Activated B cell treated with CpG ODN at 0.5 μM for 24 hours (primary cell): Measurements from ENCODE around the gene IGF1R. TPM values are rescaled to one million over a fixed set of nuclear protein-coding genes. Genes with fewer than 3 reads are reported as not detected.

Experiments used
- ATAC-seq: fragments of 200-7000 bp; cut with Tn5 transposase; one replicate; pipeline ENCODE4 v1.10.0; 2021; ENCODE audit warnings: low read depth, mild to moderate bottlenecking, moderate library complexity
- CTCF ChIA-PET: fragments of 350-600 bp; sonication (Branson Sonifier 250); formaldehyde crosslinking; loops from one replicate; lab custom pipeline; 2021; ENCODE audit warnings: antibody characterized with exemption; lab: Charles Lee
- POLR2A ChIA-PET: fragments of 350-600 bp; sonication (Branson Sonifier 250); formaldehyde crosslinking; loops from one replicate; lab custom pipeline; 2021; ENCODE audit warnings: antibody characterized with exemption; lab: Charles Lee
- DNase-seq: peaks from one replicate; pipeline ENCODE4 v3.0.0; 2022
- H3K27ac Mint-ChIP-seq: one replicate; pipeline ENCODE4 v1.8.0; 2020; ENCODE audit warnings: mixed read lengths
- H3K27me3 Mint-ChIP-seq: one replicate; pipeline ENCODE4 v1.8.0; 2021; ENCODE audit warnings: mixed read lengths
- H3K36me3 Mint-ChIP-seq: one replicate; pipeline ENCODE4 v1.8.0; 2021; ENCODE audit warnings: low read depth, mixed read lengths
- H3K4me1 Mint-ChIP-seq: one replicate; pipeline ENCODE4 v1.8.0; 2021; ENCODE audit warnings: mixed read lengths
- H3K4me3 Mint-ChIP-seq: one replicate; pipeline ENCODE4 v1.8.0; 2020; ENCODE audit warnings: mild to moderate bottlenecking, mixed read lengths
- H3K9me3 Mint-ChIP-seq: one replicate; pipeline ENCODE4 v1.8.0; 2020; ENCODE audit warnings: mixed read lengths
- CTCF ChIP-seq: fragments of 200-600 bp; IDR thresholded peaks from one replicate; pipeline ENCODE4 v1.8.0; 2022; ENCODE audit warnings: antibody characterized with exemption, mild to moderate bottlenecking
- intact Hi-C: fragments of 100-400 bp; cut with micrococcal nuclease; formaldehyde crosslinking; loops from one replicate; pipeline ENCODE4 v1.15.1; 2024
- total RNA-seq: library from RNA; stranded (reverse); gene quantifications from 2 replicates; pipeline ENCODE4 v1.2.3, GENCODE V29; 2022

The IGF1R gene
- total RNA-seq, 1 donor from 2014 or later: 6.7 TPM

- Mint-ChIP-seq H3K27ac (no peak overlapping the region), H3K36me3 (no peaks in the 10 kb centered on the region), H3K9me3 (no peaks in the 10 kb centered on the region), H3K27me3 (no peaks in the 10 kb centered on the region), H3K4me3 (no peak overlapping the region), H3K4me1 (no peaks in the 10 kb centered on the region)
- POLR2A ChIA-PET: no interaction called here
- ATAC-seq: no peak
- intact Hi-C loops: no loop called here
- DNase-seq: no peak
- TF ChIP-seq CTCF: no peak
- CTCF ChIA-PET: no interaction called here
Measured at GRCh38 chr15:98815207-98815606, 166.9 kb downstream of the IGF1R start.

GRCh38 chr15:98817745-98818144 lies 169.4 kb downstream of the IGF1R start:
- TF ChIP-seq CTCF: no peak
- H3K27ac Mint-ChIP-seq: no peak overlapping the region
- H3K27me3 Mint-ChIP-seq: no peaks in the 10 kb centered on the region
- no peaks in the 10 kb centered on the region for H3K4me1 Mint-ChIP-seq
- H3K9me3 Mint-ChIP-seq: no peaks in the 10 kb centered on the region
- no peaks in the 10 kb centered on the region for H3K36me3 Mint-ChIP-seq
- POLR2A ChIA-PET: no interaction called here
- ATAC-seq: no peak
- no peak overlapping the region for H3K4me3 Mint-ChIP-seq
- intact Hi-C loops: no loop called here
- CTCF ChIA-PET: no interaction called here
- no peak for DNase-seq

GRCh38 chr15:98823012-98823458 lies 174.7 kb downstream of the IGF1R start:
- Mint-ChIP-seq H3K27me3 (no peaks in the 10 kb centered on the region), H3K4me3 (no peak overlapping the region), H3K4me1 (no peaks in the 10 kb centered on the region), H3K36me3 (no peaks in the 10 kb centered on the region), H3K27ac (no peak overlapping the region), H3K9me3 (no peaks in the 10 kb centered on the region)
- ChIA-PET CTCF (no interaction called here), POLR2A (no interaction called here)
- DNase-seq (no peak), ATAC-seq (no peak)
- no peak for TF ChIP-seq CTCF
- intact Hi-C loops: no loop called here

GRCh38 chr15:98823616-98824015 lies 175.3 kb downstream of the IGF1R start:
- Mint-ChIP-seq H3K4me3 (no peak overlapping the region), H3K27ac (no peak overlapping the region), H3K4me1 (no peaks in the 10 kb centered on the region), H3K27me3 (no peaks in the 10 kb centered on the region), H3K36me3 (no peaks in the 10 kb centered on the region), H3K9me3 (peaks cover 3% of the 10 kb centered on the region)
- no peak for TF ChIP-seq CTCF
- no peak for DNase-seq
- ChIA-PET POLR2A (no interaction called here), CTCF (no interaction called here)
- ATAC-seq: no peak
- intact Hi-C loops: no loop called here

- DNase-seq (no peak), ATAC-seq (no peak)
- H3K27me3 Mint-ChIP-seq: no peaks in the 10 kb centered on the region
- H3K4me3 Mint-ChIP-seq: no peak overlapping the region
- peaks cover 8% of the 10 kb centered on the region for H3K9me3 Mint-ChIP-seq
- ChIA-PET POLR2A (no interaction called here), CTCF (no interaction called here)
- H3K27ac Mint-ChIP-seq: no peak overlapping the region
- H3K36me3 Mint-ChIP-seq: no peaks in the 10 kb centered on the region
- intact Hi-C loops: no loop called here
- H3K4me1 Mint-ChIP-seq: no peaks in the 10 kb centered on the region
- no peak for TF ChIP-seq CTCF
Measured at GRCh38 chr15:98824595-98824994, 176.3 kb downstream of the IGF1R start.
